SK-N-MC (cell line): ENCODE measurements around the gene PDXK.

Source experiments
- EZH2 ChIP-seq: fragments of 200-600 bp; sonication (generic); IDR thresholded peaks from one replicate; pipeline ENCODE4 v1.6.1; 2017; ENCODE audit warnings: antibody characterized with exemption
- FOXP2 ChIP-seq: optimal IDR thresholded peaks from 2 replicates; pipeline ENCODE3; 2011; ENCODE audit warnings: mild to moderate bottlenecking, moderate library complexity; ENCODE audit not compliant: insufficient read depth; ENCODE audit errors: extremely low read length, control extremely low read depth
- POLR2AphosphoS5 ChIP-seq: IDR thresholded peaks from 2 replicates; pipeline ENCODE4 v1.6.1; 2012; ENCODE audit warnings: mild to moderate bottlenecking, low read depth, low read length, borderline replicate concordance

DNA sequence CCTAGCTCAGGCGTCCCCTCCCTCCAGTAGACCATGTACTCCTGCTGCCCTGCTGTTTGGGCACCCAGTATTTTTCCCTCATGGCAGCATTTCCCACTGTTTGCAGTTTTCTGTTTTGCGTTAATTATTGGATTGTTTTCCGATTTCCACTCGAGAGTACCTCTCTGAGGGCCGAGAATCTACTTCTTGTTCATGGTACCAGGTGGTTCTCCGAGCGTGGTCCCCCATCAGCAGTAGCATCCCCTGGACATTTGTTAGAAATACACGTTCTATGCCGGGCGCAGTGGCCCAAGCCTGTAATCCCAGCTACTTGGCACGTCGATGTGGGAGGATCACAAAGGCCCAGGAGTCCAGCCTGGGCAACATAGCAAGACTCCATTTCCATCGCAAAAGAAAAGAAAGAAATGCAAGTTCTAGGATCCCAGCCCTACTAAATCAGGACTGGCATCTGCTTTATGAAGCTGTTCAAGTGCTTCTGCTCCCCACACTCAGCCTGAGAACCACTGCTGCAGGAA is 71.1 kb downstream of the PDXK start:
- no peak for TF ChIP-seq POLR2AphosphoS5
- no peak for TF ChIP-seq EZH2
- TF ChIP-seq FOXP2: no peak
